ENCODE results near the gene RAB7B. TPM values are rescaled to one million over a fixed set of nuclear protein-coding genes. Genes with fewer than 3 reads are reported as not detected.

The RAB7B gene
- total RNA-seq, 2 donors from 2014 or later: 0.78 TPM; not detected in 1

GRCh38 chr1:206039046-206039973 is 36.1 kb upstream of the RAB7B start:
- intact Hi-C loops (cut with DNase I): no loop called here
- Histone ChIP-seq H3K36me3 (replicated peaks in 1 of 2; ENCODE audit: insufficient read depth in 1 of 2, low read depth in 2 of 2) (no peaks in the 10 kb centered on the region), H3K27ac (no peak overlapping the region), H3K27me3 (peaks cover 0 to 3% of the 10 kb centered on the region in 2 donors), H3K4me1 (no peaks in the 10 kb centered on the region), H3K9me3 (no peaks in the 10 kb centered on the region), H3K4me3 (no peak overlapping the region)
- 47 to 57% methylated on average over 7 of the region's 7 CpGs for WGBS, 2 donors
- TF ChIP-seq POLR2A (IDR thresholded peaks at IDR 0.05) (no peak), CTCF (IDR thresholded peaks at IDR 0.05) (no peak)
- ATAC-seq (no peak), DNase-seq (no peak)

GRCh38 chr1:206037581-206037980 is 34.4 kb upstream of the RAB7B start:
- ATAC-seq: no peak
- DNase-seq: no peak
- no peak overlapping the region for H3K27ac ChIP-seq
- no peaks in the 10 kb centered on the region for H3K9me3 ChIP-seq
- intact Hi-C loops (cut with DNase I): no loop called here
- no peak for TF ChIP-seq POLR2A (IDR thresholded peaks at IDR 0.05)
- no peak for TF ChIP-seq CTCF (IDR thresholded peaks at IDR 0.05)
- no peaks in the 10 kb centered on the region for H3K36me3 ChIP-seq (replicated peaks in 1 of 2; ENCODE audit: insufficient read depth in 1 of 2, low read depth in 2 of 2)
- 82 to 86% methylated on average over 9 of the region's 9 CpGs for WGBS, 2 donors
- H3K4me1 ChIP-seq: no peaks in the 10 kb centered on the region
- H3K27me3 ChIP-seq: peaks cover 0 to 3% of the 10 kb centered on the region in 2 donors
- no peak overlapping the region for H3K4me3 ChIP-seq

GRCh38 chr1:206036663-206037455 is 33.7 kb upstream of the RAB7B start:
- DNase-seq (no peak), ATAC-seq (no peak)
- WGBS, 2 donors: 40 to 53% methylated on average over 2 of the region's 2 CpGs
- TF ChIP-seq POLR2A (IDR thresholded peaks at IDR 0.05) (no peak), CTCF (IDR thresholded peaks at IDR 0.05) (no peak)
- no peaks in the 10 kb centered on the region for H3K4me1 ChIP-seq
- H3K9me3 ChIP-seq: no peaks in the 10 kb centered on the region
- intact Hi-C loops (cut with DNase I): no loop called here
- no peak overlapping the region for H3K27ac ChIP-seq
- no peaks in the 10 kb centered on the region for H3K36me3 ChIP-seq (replicated peaks in 1 of 2; ENCODE audit: insufficient read depth in 1 of 2, low read depth in 2 of 2)
- H3K4me3 ChIP-seq: no peak overlapping the region
- H3K27me3 ChIP-seq: peaks cover 0 to 3% of the 10 kb centered on the region in 2 donors

- no peak for ATAC-seq
- Histone ChIP-seq H3K4me1 (no peaks in the 10 kb centered on the region), H3K27me3 (peaks cover 0 to 3% of the 10 kb centered on the region in 2 donors), H3K9me3 (no peaks in the 10 kb centered on the region), H3K4me3 (no peak overlapping the region), H3K27ac (no peak overlapping the region), H3K36me3 (replicated peaks in 1 of 2; ENCODE audit: insufficient read depth in 1 of 2, low read depth in 2 of 2) (no peaks in the 10 kb centered on the region)
- TF ChIP-seq POLR2A (IDR thresholded peaks at IDR 0.05) (no peak), CTCF (IDR thresholded peaks at IDR 0.05) (no peak)
- 41 to 58% methylated on average over 5 of the region's 5 CpGs for WGBS, 2 donors
- intact Hi-C loops (cut with DNase I): no loop called here
- DNase-seq: no peak
Measured at GRCh38 chr1:206035027-206035426, 31.8 kb upstream of the RAB7B start.

Measured in body of pancreas (tissue), 4 donors.